ENCODE data around the gene TATDN2. TPM values are rescaled to one million over a fixed set of nuclear protein-coding genes. Genes with fewer than 3 reads are reported as not detected.

Gene TATDN2
- total and polyA plus RNA-seq, 9 of the 15 experiments (the other 6 are each of a cell fraction or from before 2014, with no cell fraction given): 5.2 to 44.7 (median 25.8) TPM

GRCh38 chr3:10248184-10248983 lies at the start of gene TATDN2 (continued):
- TF ChIP-seq DIDO1 (tag; IDR thresholded peaks at IDR 0.05; ENCODE audit: low read depth) (no peak), BRF2 (IDR thresholded peaks at IDR 0.05; ENCODE audit: borderline replicate concordance, insufficient read depth, insufficient read length) (no peak), POLR3A (IDR thresholded peaks at IDR 0.05; ENCODE audit: borderline replicate concordance, extremely low read depth, insufficient read depth, insufficient read length) (no peak), PTRF (tag; IDR thresholded peaks at IDR 0.05) (no peak), CREB5 (CRISPR knock-in tag; IDR thresholded peaks at IDR 0.05) (no peak), TBP (optimal IDR thresholded peaks at IDR 0.05; ENCODE audit: low read depth, low read length) (peak; percentile 80), CAMTA2 (CRISPR knock-in tag; conservative IDR thresholded peaks at IDR 0.05) (no peak), CHD7 (IDR thresholded peaks at IDR 0.05; ENCODE audit: low read depth, low read length) (no peak), RBM14 (IDR thresholded peaks at IDR 0.05; ENCODE audit: borderline replicate concordance, insufficient read depth, low read depth, low read length) (no peak), PHF21A (IDR thresholded peaks at IDR 0.05; ENCODE audit: borderline replicate concordance, low read depth) (no peak), TARDBP (IDR thresholded peaks at IDR 0.05) (no peak)

Measured in K562 (cell line).